H1 (cell line): Measurements from ENCODE around the gene NDUFA6. TPM values are rescaled to one million over a fixed set of nuclear protein-coding genes. Genes with fewer than 3 reads are reported as not detected.
"Not testable (repeated sequence)": the region's sequence is repeated elsewhere in the genome, so short reads cannot be mapped to it uniquely, and the experiment has no call there.

Experiments used
- CTCF ChIA-PET: fragments of 300-600 bp; sonication (Branson Sonifier 250); formaldehyde crosslinking; loops from one replicate; lab custom pipeline; 2021; ENCODE audit not compliant: partially characterized antibody; lab: Charles Lee
- POLR2A ChIA-PET: fragments of 300-600 bp; sonication (Branson Sonifier 250); formaldehyde crosslinking; loops from one replicate; lab custom pipeline; 2021; ENCODE audit warnings: inconsistent platforms; ENCODE audit not compliant: partially characterized antibody; lab: Charles Lee
- DNase-seq, 2 experiments: peaks; one replicate each; pipeline versions ENCODE4 v3.0.0 to v3.0.0-alpha.2; 2010 to 2022; ENCODE audit warnings: low spot score in 2 of 2, low read depth in 1 of 2, mixed read lengths in 1 of 2
- FAIRE-seq: peaks from 2 replicates; lab custom pipeline; 2011; peaks lifted over from hg19 to GRCh38; lab: Jason Lieb, UNC
- H2AFZ ChIP-seq: 2 replicates; pipeline ENCODE4 v1.8.1; 2012; ENCODE audit warnings: low read length, inconsistent platforms
- H2AK5ac ChIP-seq: 2 replicates; pipeline ENCODE4 v1.6.1; 2013; ENCODE audit warnings: low read depth, low read length
- H2BK120ac ChIP-seq: replicated peaks from 2 replicates; pipeline ENCODE3; 2013; ENCODE audit warnings: low read depth, low read length, inconsistent platforms
- H2BK12ac ChIP-seq: 2 replicates; pipeline ENCODE4 v1.6.1; 2013; ENCODE audit warnings: low read depth, low read length
- H2BK15ac ChIP-seq: 2 replicates; pipeline ENCODE4 v1.6.1; 2013; ENCODE audit warnings: low read length
- H2BK20ac ChIP-seq: 2 replicates; pipeline ENCODE4 v1.6.1; 2013; ENCODE audit warnings: low read length
- H2BK5ac ChIP-seq: 2 replicates; pipeline ENCODE4 v1.6.1; 2013; ENCODE audit warnings: low read depth, low read length
- H3K14ac ChIP-seq: 2 replicates; pipeline ENCODE4 v1.6.1; 2013; ENCODE audit warnings: inconsistent platforms; ENCODE audit not compliant: insufficient read length
- H3K18ac ChIP-seq: 2 replicates; pipeline ENCODE4 v1.6.1; 2013; ENCODE audit warnings: low read length; ENCODE audit errors: extremely low read depth
- H3K23ac ChIP-seq: 2 replicates; pipeline ENCODE4 v1.6.1; 2013; ENCODE audit warnings: inconsistent platforms; ENCODE audit not compliant: insufficient read length
- H3K23me2 ChIP-seq: 2 replicates; pipeline ENCODE4 v1.6.1; 2013; ENCODE audit warnings: low read depth, low read length
- H3K27ac ChIP-seq: 2 replicates; pipeline ENCODE4 v1.6.1; 2011; ENCODE audit warnings: low read depth, low read length, inconsistent platforms
- H3K27me3 ChIP-seq, 4 experiments: replicated peaks in 1 of 4; 1 replicate in 1 of 4; 2 replicates in 3 of 4; pipeline versions ENCODE4 v1.6.1 to v1.8.1; 2011 to 2013; ENCODE audit warnings: low read length in 3 of 4, mild to moderate bottlenecking in 3 of 4, inconsistent platforms in 2 of 4, mixed read lengths in 2 of 4, moderate library complexity in 1 of 4; ENCODE audit not compliant: control insufficient read depth in 3 of 4, insufficient read depth in 3 of 4; ENCODE audit errors: extremely low read depth in 1 of 4
- H3K36me3 ChIP-seq, 4 experiments: 2 replicates each; pipeline versions ENCODE4 v1.6.1 to v1.8.1; 2011 to 2013; ENCODE audit warnings: mild to moderate bottlenecking in 4 of 4, low read length in 3 of 4, moderate library complexity in 2 of 4, control low read depth in 1 of 4, inconsistent platforms in 1 of 4; ENCODE audit not compliant: insufficient read depth in 4 of 4, control insufficient read depth in 2 of 4
- H3K4ac ChIP-seq: replicated peaks from 2 replicates; pipeline ENCODE3; 2013; ENCODE audit warnings: low read length, low read depth, mixed read lengths, inconsistent platforms; ENCODE audit not compliant: insufficient read length
- H3K4me1 ChIP-seq, 4 experiments: replicated peaks in 1 of 4; 1 replicate in 1 of 4; 2 replicates in 3 of 4; pipeline versions ENCODE4 v1.6.1 to v1.8.1; 2011 to 2013; ENCODE audit warnings: low read length in 3 of 4, inconsistent platforms in 2 of 4, mixed read lengths in 1 of 4; ENCODE audit not compliant: insufficient read depth in 4 of 4, control insufficient read depth in 3 of 4
- H3K4me2 ChIP-seq, 2 experiments: 2 replicates each; pipeline versions ENCODE4 v1.6.1 to v1.8.1; 2011 to 2013; ENCODE audit warnings: low read depth in 2 of 2, low read length in 2 of 2, control low read depth in 1 of 2, inconsistent platforms in 1 of 2, mild to moderate bottlenecking in 1 of 2; ENCODE audit not compliant: insufficient read depth in 1 of 2
- H3K4me3 ChIP-seq, 4 experiments: fragments of 200-600, 300-600 bp in 1 of 4; sonication (generic), shearing (Covaris generic), sonication (Bioruptor Twin) in 1 of 4; 2 replicates each; pipeline versions ENCODE4 v1.5.1 to v1.8.1; 2011 to 2016; ENCODE audit warnings: low read length in 4 of 4, low read depth in 3 of 4, control low read depth in 2 of 4, inconsistent platforms in 2 of 4, mild to moderate bottlenecking in 2 of 4, mixed read lengths in 1 of 4, moderate library complexity in 1 of 4; ENCODE audit not compliant: insufficient read depth in 2 of 4; ENCODE audit errors: extremely low read depth in 1 of 4
- H3K56ac ChIP-seq: replicated peaks from 2 replicates; pipeline ENCODE3; 2013; ENCODE audit warnings: low read depth, mild to moderate bottlenecking, mixed read lengths, low read length, inconsistent platforms; ENCODE audit not compliant: insufficient read length
- H3K79me1 ChIP-seq: 2 replicates; pipeline ENCODE4 v1.6.1; 2013; ENCODE audit warnings: low read depth, low read length, control low read depth
- H3K79me2 ChIP-seq, 2 experiments: 2 replicates each; pipeline versions ENCODE4 v1.6.1 to v1.8.1; 2012 to 2013; ENCODE audit warnings: low read length in 2 of 2, mild to moderate bottlenecking in 2 of 2, inconsistent platforms in 1 of 2; ENCODE audit not compliant: insufficient read depth in 2 of 2, control insufficient read depth in 1 of 2
- H3K9ac ChIP-seq, 4 experiments: replicated peaks in 1 of 4; 1 replicate in 1 of 4; 2 replicates in 3 of 4; pipeline versions ENCODE4 v1.6.1 to v1.8.1; 2011 to 2013; ENCODE audit warnings: low read depth in 3 of 4, low read length in 3 of 4, control low read depth in 2 of 4, mild to moderate bottlenecking in 2 of 4, moderate library complexity in 2 of 4, inconsistent platforms in 1 of 4; ENCODE audit errors: extremely low read depth in 1 of 4
- H3K9me3 ChIP-seq, 2 experiments: 2 replicates each; pipeline versions ENCODE4 v1.6.1 to v1.8.1; 2012 to 2013; ENCODE audit warnings: mild to moderate bottlenecking in 2 of 2, moderate library complexity in 2 of 2, control low read depth in 1 of 2, inconsistent platforms in 1 of 2, low read depth in 1 of 2, low read length in 1 of 2, mixed read lengths in 1 of 2; ENCODE audit not compliant: insufficient read depth in 2 of 2
- H4K20me1 ChIP-seq, 2 experiments: replicated peaks in 1 of 2; 2 replicates each; pipeline versions ENCODE3 to v1.8.1; 2011 to 2013; ENCODE audit warnings: inconsistent platforms in 2 of 2, low read length in 2 of 2, mild to moderate bottlenecking in 1 of 2; ENCODE audit not compliant: insufficient read depth in 2 of 2, control insufficient read depth in 1 of 2
- H4K5ac ChIP-seq: 2 replicates; pipeline ENCODE4 v1.6.1; 2013; ENCODE audit warnings: low read length, low read depth, mixed read lengths, inconsistent platforms; ENCODE audit not compliant: insufficient read length
- H4K8ac ChIP-seq: 2 replicates; pipeline ENCODE4 v1.8.0; 2013; ENCODE audit warnings: mild to moderate bottlenecking, moderate library complexity, low read length, inconsistent platforms; ENCODE audit not compliant: insufficient read depth; ENCODE audit errors: extremely low read depth
- H4K91ac ChIP-seq: replicated peaks from 2 replicates; pipeline ENCODE3; 2013; ENCODE audit warnings: low read length, mixed read lengths, inconsistent platforms; ENCODE audit not compliant: insufficient read length
- NANOG ChIP-seq: IDR thresholded peaks from 2 replicates; pipeline ENCODE4 v1.6.1; 2011; ENCODE audit warnings: low read length, low read depth, mild to moderate bottlenecking, inconsistent platforms; ENCODE audit not compliant: insufficient read depth, poor library complexity, severe bottlenecking
- RAD21 ChIP-seq, 2 experiments: IDR thresholded peaks in 1 of 2; conservative IDR thresholded peaks in 1 of 2; 2 replicates each; pipeline ENCODE4 v1.6.1; 2011; ENCODE audit warnings: low read depth in 2 of 2, low read length in 2 of 2, improper control_type of control experiment in 1 of 2, inconsistent platforms in 1 of 2, mild to moderate bottlenecking in 1 of 2, moderate library complexity in 1 of 2
- RXRA ChIP-seq: IDR thresholded peaks from 2 replicates; pipeline ENCODE4 v1.6.1; 2011; ENCODE audit warnings: low read depth, mild to moderate bottlenecking, low read length, moderate library complexity; ENCODE audit not compliant: insufficient read depth
- SP4 ChIP-seq: IDR thresholded peaks from 2 replicates; pipeline ENCODE4 v1.6.1; 2012; ENCODE audit warnings: low read length, inconsistent platforms
- WGBS, 2 experiments: shearing (Covaris generic) in 1 of 2; methylation state at CpG; one replicate each; pipeline versions ENCODE4 v1.1.6 to v1.1.7; 2013 to 2015; ENCODE audit warnings: low lambda C conversion rate in 2 of 2, mixed read lengths in 2 of 2, inconsistent platforms in 1 of 2, low coverage in 1 of 2, missing lambda C conversion rate in 1 of 2; ENCODE audit not compliant: insufficient replicate concordance in 2 of 2, insufficient coverage in 1 of 2, insufficient read length in 1 of 2; ENCODE audit errors: extremely low coverage in 1 of 2, missing lambda C conversion rate in 1 of 2; 5-methylcytosine and 5-hydroxymethylcytosine counted together
- polyA plus RNA-seq, 7 experiments: library from polyadenylated mRNA; depleted of rRNA in 3 of 7; stranded (reverse) in 5 of 7; unstranded in 2 of 7; fragments of >200 nt in 5 of 7; fragments of 200-250 nt in 2 of 7; gene quantifications; 1 replicate in 5 of 7; 2 replicates in 1 of 7; 4 replicates in 1 of 7; pipeline versions ENCODE4 v1.2.1 to v1.2.3, GENCODE V29; 2011 to 2013; ENCODE audit warnings: missing spikeins in 2 of 7, mixed read lengths in 2 of 7
- total RNA-seq: library from RNA; stranded (reverse); fragmentation: NEBNext Ultra II Directional; extraction: Animal tissue kit (Norgen Biotek cat#: 25700); gene quantifications from 2 replicates; pipeline ENCODE4 v1.2.1, GENCODE V29; 2021

NDUFA6 gene
- total and polyA plus RNA-seq, 2 of the 8 experiments (the other 6 are each of a cell fraction or from before 2014, with no cell fraction given) = 76.2 to 105 TPM

DNA sequence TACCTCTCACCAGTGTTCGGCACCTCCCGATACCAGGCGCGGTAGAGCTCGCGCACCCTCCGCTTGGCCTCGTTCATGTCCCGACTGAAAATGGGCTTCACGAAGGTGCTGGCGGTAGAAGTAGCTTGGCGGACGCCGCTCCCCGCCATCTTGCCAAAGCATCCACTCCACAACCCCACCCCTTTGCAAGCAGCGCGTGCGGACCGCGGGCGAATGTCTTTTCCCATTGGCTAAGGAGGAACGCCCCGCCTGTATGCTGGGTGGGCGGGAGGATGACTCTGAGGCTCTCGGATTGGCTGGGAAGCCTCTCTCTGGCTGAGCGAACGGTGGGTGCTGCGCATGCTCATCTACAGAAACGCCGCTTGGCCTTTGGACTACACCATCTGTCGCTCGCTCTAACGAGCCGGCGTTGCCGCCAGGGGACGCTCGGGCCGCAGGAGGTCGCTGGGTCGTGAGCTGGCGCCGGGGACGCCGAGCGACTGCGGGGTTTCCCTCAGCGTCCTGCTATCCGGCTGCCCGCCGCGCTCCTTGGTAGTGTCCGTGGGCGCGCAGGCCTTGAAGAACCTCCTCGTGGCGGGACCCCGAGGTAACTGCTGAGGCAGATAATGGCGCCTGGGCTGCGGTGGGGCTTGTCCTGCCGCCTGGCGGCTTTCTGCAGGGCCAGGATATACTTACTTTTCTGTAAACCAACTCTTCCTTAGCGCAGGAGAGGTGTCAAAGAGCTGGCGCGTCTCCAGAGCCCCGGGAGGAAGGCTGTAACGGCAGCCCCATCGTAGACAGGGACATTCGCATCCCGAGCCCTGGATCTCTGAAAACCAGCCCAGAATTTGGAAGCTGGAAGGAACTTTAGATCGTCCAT is at the start of gene NDUFA6 (continued):
- TF ChIP-seq NANOG = peak; percentile 10
- TF ChIP-seq SP4 = no peak; the same call in 1 of the 2 replicates
- 0 out of 2 replicates have a peak, but pooled peaks have one; percentile 37 for TF ChIP-seq RXRA
- TF ChIP-seq RAD21 (IDR thresholded peaks at IDR 0.05 in 1 of 2, conservative IDR thresholded peaks at IDR 0.05 in 1 of 2; ENCODE audit: low read depth in 2 of 2, low read length in 2 of 2) = peak; percentile 69 to 76

GRCh38 chr22:42140153-42140552 is 49.6 kb upstream of the NDUFA6 start:
- WGBS, 2 experiments = 97% methylated on average over 8 of the region's 17 CpGs; no CpG with 5 or more reads in 1 of the 2 experiments
- H3K9ac ChIP-seq, H3K14ac ChIP-seq, H4K8ac ChIP-seq, H3K36me3 ChIP-seq, H3K4me3 ChIP-seq, H3K27me3 ChIP-seq, H3K9me3 ChIP-seq, H2BK20ac ChIP-seq, H4K5ac ChIP-seq, POLR2A ChIA-PET, FAIRE-seq, DNase-seq, H4K20me1 ChIP-seq, H3K27ac ChIP-seq, H2AFZ ChIP-seq, H3K4ac ChIP-seq, H3K56ac ChIP-seq, H3K4me2 ChIP-seq, H3K18ac ChIP-seq, H2BK12ac ChIP-seq, H4K91ac ChIP-seq, H2BK120ac ChIP-seq, H3K79me1 ChIP-seq, H2BK5ac ChIP-seq, H2BK15ac ChIP-seq, H3K23me2 ChIP-seq, H3K4me1 ChIP-seq, CTCF ChIA-PET, H3K23ac ChIP-seq, H2AK5ac ChIP-seq, H3K79me2 ChIP-seq: not testable (repeated sequence)
